Activated CD4-positive, alpha-beta memory T cell treated with anti-CD3 and anti-CD28 coated beads, Interleukin-2, amount 10 ng/mL, durations not matched to agents 7 days and 5 days (primary cell): ENCODE data around the gene NOP14. TPM values are rescaled to one million over a fixed set of nuclear protein-coding genes. Genes with fewer than 3 reads are reported as not detected.

ENCODE experiments used
- CTCF ChIA-PET: fragments of 350-600 bp; sonication (Branson Sonifier 250); formaldehyde crosslinking; loops from one replicate; lab custom pipeline; 2021; ENCODE audit warnings: antibody characterized with exemption, inconsistent platforms; lab: Charles Lee
- POLR2A ChIA-PET: fragments of 350-600 bp; sonication (Branson Sonifier 250); formaldehyde crosslinking; loops from one replicate; lab custom pipeline; 2021; ENCODE audit warnings: antibody characterized with exemption; lab: Charles Lee
- DNase-seq: peaks from one replicate; pipeline ENCODE4 v3.0.0-alpha.2; 2020
- H3K27ac Mint-ChIP-seq: one replicate; pipeline ENCODE4 v1.8.0; 2021; ENCODE audit warnings: mild to moderate bottlenecking, mixed read lengths
- H3K27me3 Mint-ChIP-seq: one replicate; pipeline ENCODE4 v1.8.0; 2021; ENCODE audit warnings: mixed read lengths
- H3K36me3 Mint-ChIP-seq: one replicate; pipeline ENCODE4 v1.8.0; 2021; ENCODE audit warnings: low read depth, mixed read lengths
- H3K4me1 Mint-ChIP-seq: one replicate; pipeline ENCODE4 v1.8.0; 2021; ENCODE audit warnings: mixed read lengths
- H3K4me3 Mint-ChIP-seq: one replicate; pipeline ENCODE4 v1.8.0; 2021; ENCODE audit warnings: mild to moderate bottlenecking, mixed read lengths
- H3K9me3 Mint-ChIP-seq: one replicate; pipeline ENCODE4 v1.8.0; 2021; ENCODE audit warnings: mixed read lengths
- total RNA-seq, 2 experiments: library from RNA; stranded (reverse); gene quantifications; one replicate each; pipeline ENCODE4 v1.2.3, GENCODE V29; 2021

The NOP14 gene
- total RNA-seq, 2 experiments from 2014 or later, result 34.1 to 38.7 TPM

- Mint-ChIP-seq H3K9me3 (no peaks in the 10 kb centered on the region), H3K27ac (peak overlapping the region; percentile 99), H3K4me3 (peak overlapping the region; percentile 96), H3K36me3 (peaks cover 63% of the 10 kb centered on the region), H3K27me3 (no peaks in the 10 kb centered on the region), H3K4me1 (peaks cover 44% of the 10 kb centered on the region)
- no peak for DNase-seq
- ChIA-PET POLR2A (interaction anchor here (1.1 to 2.0 kb wide), 5 partner anchors 9 to 54 kb away, joined by 3 to 10 read pairs (median 4); no protein-coding TSS in a partner anchor), CTCF (interaction anchor here (1.0 to 1.2 kb wide), 3 partner anchors 22 to 176 kb away, joined by 3 read pairs; partner anchors contain the start of gene TNIP2)
Measured at GRCh38 chr4:2932321-2932950, 30.8 kb downstream of the NOP14 start.

GRCh38 chr4:2931512-2932301 lies 31.5 kb downstream of the NOP14 start:
- Mint-ChIP-seq H3K27me3 (no peaks in the 10 kb centered on the region), H3K36me3 (peaks cover 59% of the 10 kb centered on the region), H3K4me3 (peak overlapping the region; percentile 96), H3K27ac (peak overlapping the region; percentile 99), H3K9me3 (no peaks in the 10 kb centered on the region), H3K4me1 (peaks cover 37% of the 10 kb centered on the region)
- ChIA-PET POLR2A (interaction anchor here (1.1 to 2.0 kb wide), 5 partner anchors 8 to 53 kb away, joined by 3 to 10 read pairs (median 4); no protein-coding TSS in a partner anchor), CTCF (interaction anchor here (1.0 kb wide), 2 partner anchors 23 to 176 kb away, joined by 3 read pairs; partner anchors contain the start of gene TNIP2)
- DNase-seq, result peak; percentile 75

GRCh38 chr4:2930758-2931511 lies 32.3 kb downstream of the NOP14 start:
- Mint-ChIP-seq H3K9me3 (no peaks in the 10 kb centered on the region), H3K27me3 (no peaks in the 10 kb centered on the region), H3K4me1 (peaks cover 29% of the 10 kb centered on the region), H3K27ac (no peak overlapping the region), H3K4me3 (no peak overlapping the region), H3K36me3 (peaks cover 58% of the 10 kb centered on the region)
- ChIA-PET CTCF (interaction anchor here (1.0 kb wide), 2 partner anchors 24 to 175 kb away, joined by 3 read pairs; partner anchors contain the start of gene TNIP2), POLR2A (interaction anchor here (2.0 kb wide), 1 partner anchor 13 kb away, joined by 6 read pairs; no protein-coding TSS in a partner anchor)
- DNase-seq, result no peak

- Mint-ChIP-seq H3K4me1 (peaks cover 23% of the 10 kb centered on the region), H3K9me3 (no peaks in the 10 kb centered on the region), H3K36me3 (peaks cover 54% of the 10 kb centered on the region), H3K27me3 (no peaks in the 10 kb centered on the region), H3K4me3 (no peak overlapping the region), H3K27ac (peak overlapping the region; percentile 56)
- ChIA-PET CTCF (interaction anchor here (1.0 kb wide), 1 partner anchor 166 kb away, joined by 3 read pairs; no protein-coding TSS in a partner anchor), POLR2A (no interaction called here)
- DNase-seq, result no peak
Measured at GRCh38 chr4:2930135-2930757, 33.0 kb downstream of the NOP14 start.

- no peak for DNase-seq
- CTCF ChIA-PET, result interaction anchor here (1.0 to 1.5 kb wide), 2 partner anchors 25 to 166 kb away, joined by 3 to 4 read pairs; no protein-coding TSS in a partner anchor
- H3K4me3 Mint-ChIP-seq, result no peak overlapping the region
- POLR2A ChIA-PET, result no interaction called here
- H3K27ac Mint-ChIP-seq, result no peak overlapping the region
- no peaks in the 10 kb centered on the region for H3K9me3 Mint-ChIP-seq
- H3K4me1 Mint-ChIP-seq, result peaks cover 23% of the 10 kb centered on the region
- peaks cover 59% of the 10 kb centered on the region for H3K36me3 Mint-ChIP-seq
- H3K27me3 Mint-ChIP-seq, result no peaks in the 10 kb centered on the region
Measured at GRCh38 chr4:2929469-2929868, 33.7 kb downstream of the NOP14 start.

GRCh38 chr4:2928242-2929176 lies 34.7 kb downstream of the NOP14 start:
- CTCF ChIA-PET, result interaction anchor here (1.5 kb wide), 1 partner anchor 26 kb away, joined by 4 read pairs; no protein-coding TSS in a partner anchor
- Mint-ChIP-seq H3K9me3 (no peaks in the 10 kb centered on the region), H3K27ac (no peak overlapping the region), H3K4me3 (no peak overlapping the region), H3K27me3 (no peaks in the 10 kb centered on the region), H3K4me1 (peaks cover 27% of the 10 kb centered on the region), H3K36me3 (peaks cover 62% of the 10 kb centered on the region)
- no peak for DNase-seq
- POLR2A ChIA-PET, result interaction anchor here (1.2 kb wide), 1 partner anchor 7 kb away, joined by 3 read pairs; no protein-coding TSS in a partner anchor

- CTCF ChIA-PET, result no interaction called here
- Mint-ChIP-seq H3K4me1 (peaks cover 30% of the 10 kb centered on the region), H3K9me3 (no peaks in the 10 kb centered on the region), H3K27ac (peak overlapping the region; percentile 4), H3K36me3 (peaks cover 59% of the 10 kb centered on the region), H3K27me3 (no peaks in the 10 kb centered on the region), H3K4me3 (no peak overlapping the region)
- DNase-seq, result no peak
- POLR2A ChIA-PET, result interaction anchor here (1.2 kb wide), 1 partner anchor 8 kb away, joined by 3 read pairs; no protein-coding TSS in a partner anchor
Measured at GRCh38 chr4:2927696-2928075, 35.5 kb downstream of the NOP14 start.

- no peak for DNase-seq
- Mint-ChIP-seq H3K27me3 (no peaks in the 10 kb centered on the region), H3K9me3 (no peaks in the 10 kb centered on the region), H3K4me3 (no peak overlapping the region), H3K27ac (peak overlapping the region; percentile 4), H3K36me3 (peaks cover 62% of the 10 kb centered on the region), H3K4me1 (peaks cover 32% of the 10 kb centered on the region)
- ChIA-PET POLR2A (interaction anchor here (1.2 kb wide), 2 partner anchors 8 to 9 kb away, joined by 3 to 5 read pairs; no protein-coding TSS in a partner anchor), CTCF (no interaction called here)
Measured at GRCh38 chr4:2927016-2927695, 36.0 kb downstream of the NOP14 start.

GRCh38 chr4:2925931-2926860 lies 37.0 kb downstream of the NOP14 start:
- CTCF ChIA-PET, result interaction anchor here (1.5 kb wide), 1 partner anchor 9 kb away, joined by 5 read pairs; no protein-coding TSS in a partner anchor
- POLR2A ChIA-PET, result interaction anchor here (1.2 kb wide), 1 partner anchor 9 kb away, joined by 5 read pairs; no protein-coding TSS in a partner anchor
- H3K4me1 Mint-ChIP-seq, result peaks cover 33% of the 10 kb centered on the region

GRCh38 chr4:2925496-2925895 lies 37.7 kb downstream of the NOP14 start:
- no peak overlapping the region for H3K4me3 Mint-ChIP-seq
- CTCF ChIA-PET, result interaction anchor here (1.5 kb wide), 1 partner anchor 10 kb away, joined by 5 read pairs; no protein-coding TSS in a partner anchor
- no peaks in the 10 kb centered on the region for H3K9me3 Mint-ChIP-seq
- H3K27me3 Mint-ChIP-seq, result no peaks in the 10 kb centered on the region
- H3K4me1 Mint-ChIP-seq, result peaks cover 33% of the 10 kb centered on the region
- H3K27ac Mint-ChIP-seq, result no peak overlapping the region
- H3K36me3 Mint-ChIP-seq, result peaks cover 68% of the 10 kb centered on the region
- POLR2A ChIA-PET, result interaction anchor here (0.5 to 1.8 kb wide), 3 partner anchors 11 to 144 kb away, joined by 3 to 10 read pairs (median 4); partner anchors contain the start of genes GRK4 and NOP14
- DNase-seq, result no peak

More at GRCh38 chr4:2925931-2926860, 37.0 kb downstream of the NOP14 start:
- Mint-ChIP-seq H3K27ac (no peak overlapping the region), H3K4me3 (no peak overlapping the region), H3K9me3 (no peaks in the 10 kb centered on the region), H3K36me3 (peaks cover 65% of the 10 kb centered on the region), H3K27me3 (no peaks in the 10 kb centered on the region)
- DNase-seq, result no peak
